CD4-positive, alpha-beta T cell (primary cell): Measurements from ENCODE around the gene BTG4. TPM values are rescaled to one million over a fixed set of nuclear protein-coding genes. Genes with fewer than 3 reads are reported as not detected.

Experiments
- ATAC-seq: fragments of 200-7000 bp; cut with Tn5 transposase; one replicate; pipeline ENCODE4 v1.10.0; 2022; ENCODE audit warnings: mild to moderate bottlenecking; ENCODE audit not compliant: poor library complexity
- CTCF ChIA-PET: fragments of 350-600 bp; sonication (Branson Sonifier 250); formaldehyde crosslinking; loops from one replicate; lab custom pipeline; 2021; ENCODE audit warnings: antibody characterized with exemption, inconsistent platforms; lab: Charles Lee
- POLR2A ChIA-PET: fragments of 350-600 bp; sonication (Branson Sonifier 250); formaldehyde crosslinking; loops from one replicate; lab custom pipeline; 2021; ENCODE audit warnings: antibody characterized with exemption, inconsistent platforms; lab: Charles Lee
- DNase-seq, 14 experiments: peaks; one replicate each; pipeline ENCODE4 v3.0.0-alpha.2; 2013 to 2020; ENCODE audit warnings: mixed read lengths in 2 of 14
- H3K27ac ChIP-seq, 2 donors: one replicate each; pipeline versions ENCODE4 v1.5.1 to v1.7.0; 2013; ENCODE audit warnings: low read length in 2 of 2, low read depth in 1 of 2, mild to moderate bottlenecking in 1 of 2
- H3K27me3 ChIP-seq, 2 experiments: 1 replicate in 1 of 2; 2 replicates in 1 of 2; pipeline versions ENCODE4 v1.6.1 to v1.7.0; 2013; ENCODE audit warnings: low read length in 2 of 2, control low read depth in 1 of 2, mild to moderate bottlenecking in 1 of 2, moderate library complexity in 1 of 2; ENCODE audit not compliant: insufficient read depth in 2 of 2, control insufficient read depth in 1 of 2
- H3K36me3 ChIP-seq: one replicate; pipeline ENCODE4 v1.6.1; 2013; ENCODE audit warnings: low read length, control low read depth; ENCODE audit not compliant: insufficient read depth
- H3K4me1 ChIP-seq: one replicate; pipeline ENCODE4 v1.6.1; 2013; ENCODE audit warnings: low read length, control low read depth; ENCODE audit not compliant: insufficient read depth
- H3K4me3 ChIP-seq: one replicate; pipeline ENCODE4 v1.5.1; 2013; ENCODE audit warnings: mild to moderate bottlenecking, low read length, moderate library complexity
- H3K9me3 ChIP-seq, 2 experiments: 1 replicate in 1 of 2; 2 replicates in 1 of 2; pipeline versions ENCODE4 v1.6.1 to v1.7.0; 2013; ENCODE audit warnings: low read length in 2 of 2, mild to moderate bottlenecking in 2 of 2, control low read depth in 1 of 2, moderate library complexity in 1 of 2; ENCODE audit not compliant: control insufficient read depth in 1 of 2, insufficient read depth in 1 of 2
- H3K27ac Mint-ChIP-seq: one replicate; pipeline ENCODE4 v1.8.0; 2020; ENCODE audit warnings: mixed read lengths
- H3K27me3 Mint-ChIP-seq: one replicate; pipeline ENCODE4 v1.8.0; 2021; ENCODE audit warnings: mixed read lengths
- H3K36me3 Mint-ChIP-seq: one replicate; pipeline ENCODE4 v1.8.0; 2021; ENCODE audit warnings: low read depth, mixed read lengths
- H3K4me1 Mint-ChIP-seq: one replicate; pipeline ENCODE4 v1.8.0; 2021; ENCODE audit warnings: low read depth, mixed read lengths
- H3K4me3 Mint-ChIP-seq: one replicate; pipeline ENCODE4 v1.8.0; 2020; ENCODE audit warnings: mild to moderate bottlenecking, mixed read lengths
- H3K9me3 Mint-ChIP-seq: one replicate; pipeline ENCODE4 v1.8.0; 2020; ENCODE audit warnings: mixed read lengths
- CTCF ChIP-seq: fragments of 200-600 bp; IDR thresholded peaks from one replicate; pipeline ENCODE4 v1.8.0; 2022; ENCODE audit warnings: antibody characterized with exemption, mild to moderate bottlenecking
- intact Hi-C, 2 experiments: fragments of 100-400 bp; cut with DNase I in 1 of 2; cut with micrococcal nuclease in 1 of 2; formaldehyde crosslinking; loops; one replicate each; pipeline versions ENCODE4 v1.15.1 to v1.9.0; 2023 to 2025; cut with DNase I, micrococcal nuclease
- total RNA-seq, 174 experiments: library from RNA in 2 of 174; stranded (reverse) in 2 of 174; gene quantifications; one replicate each; pipeline ENCODE4 v1.2.3 and lab custom pipeline; 2021 to 2026

BTG4 gene
- total RNA-seq, 2 experiments from 2014 or later, result not detected

DNA sequence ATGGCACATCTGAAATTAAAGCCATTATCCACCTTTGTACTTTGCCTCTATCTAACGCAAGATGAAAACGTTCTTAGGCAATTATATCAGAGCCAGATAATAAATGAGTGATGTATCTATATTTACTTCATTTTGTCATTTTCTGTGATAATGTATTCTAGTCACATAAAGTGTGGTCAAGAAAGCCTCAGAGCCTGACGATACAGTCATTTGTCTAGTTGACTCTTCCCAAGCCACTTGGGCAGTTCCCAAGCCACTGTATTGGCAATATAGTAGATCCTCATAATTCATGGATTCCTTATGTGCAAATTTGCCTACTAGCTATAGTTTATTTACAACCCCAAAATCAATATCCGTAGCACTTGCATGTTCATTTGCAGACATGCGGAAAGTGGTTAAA, 10.2 kb upstream of the BTG4 start:
- H3K27me3 ChIP-seq, result no peaks in the 10 kb centered on the region
- H3K4me1 Mint-ChIP-seq, result peaks cover 8% of the 10 kb centered on the region
- no peaks in the 10 kb centered on the region for H3K36me3 ChIP-seq
- H3K4me3 ChIP-seq, result no peak overlapping the region
- H3K36me3 Mint-ChIP-seq, result no peaks in the 10 kb centered on the region
- H3K9me3 ChIP-seq, result no peaks in the 10 kb centered on the region
- POLR2A ChIA-PET, result no interaction called here
- intact Hi-C loops, result no loop called here
- peaks cover 16% of the 10 kb centered on the region for H3K27me3 Mint-ChIP-seq
- no peak overlapping the region for H3K4me3 Mint-ChIP-seq
- H3K9me3 Mint-ChIP-seq, result no peaks in the 10 kb centered on the region
- no peak for TF ChIP-seq CTCF
- DNase-seq, result no peak
- H3K27ac ChIP-seq, result no peak overlapping the region
- ATAC-seq, result no peak
- H3K27ac Mint-ChIP-seq, result no peak overlapping the region
- CTCF ChIA-PET, result interaction anchor here (0.7 to 1.2 kb wide), 2 partner anchors 12 to 1394 kb away, joined by 3 to 6 read pairs; no protein-coding TSS in a partner anchor
- no peaks in the 10 kb centered on the region for H3K4me1 ChIP-seq

- no peak overlapping the region for H3K27ac Mint-ChIP-seq
- intact Hi-C loops, result no loop called here
- POLR2A ChIA-PET, result interaction anchor here (0.7 kb wide), 1 partner anchor 11 kb away, joined by 3 read pairs; no protein-coding TSS in a partner anchor
- no peak for TF ChIP-seq CTCF
- no peaks in the 10 kb centered on the region for H3K36me3 Mint-ChIP-seq
- H3K36me3 ChIP-seq, result no peaks in the 10 kb centered on the region
- ATAC-seq, result no peak
- H3K27me3 ChIP-seq, result peaks cover 0 to 2% of the 10 kb centered on the region in 2 experiments
- H3K4me1 ChIP-seq, result no peaks in the 10 kb centered on the region
- no peak for DNase-seq
- peaks cover 16% of the 10 kb centered on the region for H3K27me3 Mint-ChIP-seq
- H3K4me3 ChIP-seq, result no peak overlapping the region
- CTCF ChIA-PET, result no interaction called here
- H3K4me3 Mint-ChIP-seq, result no peak overlapping the region
- H3K27ac ChIP-seq, result no peak overlapping the region
- no peaks in the 10 kb centered on the region for H3K9me3 Mint-ChIP-seq
- peaks cover 3% of the 10 kb centered on the region for H3K4me1 Mint-ChIP-seq
- H3K9me3 ChIP-seq, result no peaks in the 10 kb centered on the region
These were observed 8.9 kb upstream of the BTG4 start for GRCh38 chr11:111521135-111521534.

- intact Hi-C loops, result no loop called here
These were observed 8.4 kb upstream of the BTG4 start for GRCh38 chr11:111520560-111520959.

More at GRCh38 chr11:111520560-111520959, 8.4 kb upstream of the BTG4 start:
- H3K27ac ChIP-seq, result no peak overlapping the region
- ChIA-PET CTCF (no interaction called here), POLR2A (interaction anchor here (0.7 kb wide), 1 partner anchor 10 kb away, joined by 3 read pairs; no protein-coding TSS in a partner anchor)
- no peaks in the 10 kb centered on the region for H3K36me3 ChIP-seq
- no peak for TF ChIP-seq CTCF
- H3K27me3 Mint-ChIP-seq, result peaks cover 16% of the 10 kb centered on the region
- ATAC-seq (no peak), DNase-seq (no peak)
- H3K9me3 Mint-ChIP-seq, result no peaks in the 10 kb centered on the region
- no peak overlapping the region for H3K4me3 ChIP-seq
- H3K4me1 Mint-ChIP-seq, result no peaks in the 10 kb centered on the region
- H3K4me3 Mint-ChIP-seq, result no peak overlapping the region
- no peak overlapping the region for H3K27ac Mint-ChIP-seq
- no peaks in the 10 kb centered on the region for H3K9me3 ChIP-seq
- no peaks in the 10 kb centered on the region for H3K36me3 Mint-ChIP-seq
- peaks cover 0 to 3% of the 10 kb centered on the region in 2 experiments for H3K27me3 ChIP-seq
- H3K4me1 ChIP-seq, result no peaks in the 10 kb centered on the region
